Measurements from ENCODE around the gene WDR53.

- TF ChIP-seq EZH2phosphoT487 (IDR thresholded peaks at IDR 0.05; ENCODE audit: borderline replicate concordance, low read depth, low read length) = no peak
- TF ChIP-seq CTCF (conservative IDR thresholded peaks at IDR 0.05; ENCODE audit: low read length) = no peak
These were observed 14.1 kb downstream of the WDR53 start for GRCh38 chr3:196554205-196554604.

Measured in OCI-LY7 (cell line).